Stimulated activated CD4-positive, alpha-beta T cell treated with anti-CD3 and anti-CD28 coated beads, Interleukin-12 subunit alpha, Interleukin-12 subunit beta, amount 100 ng/mL, for 24 hours (primary cell): ENCODE measurements around the gene FANCI.

Source experiments
- DNase-seq, 2 experiments: peaks; one replicate each; pipeline ENCODE4 v3.0.0-alpha.2; 2020; ENCODE audit warnings: low read depth in 2 of 2

FANCI gene

DNA sequence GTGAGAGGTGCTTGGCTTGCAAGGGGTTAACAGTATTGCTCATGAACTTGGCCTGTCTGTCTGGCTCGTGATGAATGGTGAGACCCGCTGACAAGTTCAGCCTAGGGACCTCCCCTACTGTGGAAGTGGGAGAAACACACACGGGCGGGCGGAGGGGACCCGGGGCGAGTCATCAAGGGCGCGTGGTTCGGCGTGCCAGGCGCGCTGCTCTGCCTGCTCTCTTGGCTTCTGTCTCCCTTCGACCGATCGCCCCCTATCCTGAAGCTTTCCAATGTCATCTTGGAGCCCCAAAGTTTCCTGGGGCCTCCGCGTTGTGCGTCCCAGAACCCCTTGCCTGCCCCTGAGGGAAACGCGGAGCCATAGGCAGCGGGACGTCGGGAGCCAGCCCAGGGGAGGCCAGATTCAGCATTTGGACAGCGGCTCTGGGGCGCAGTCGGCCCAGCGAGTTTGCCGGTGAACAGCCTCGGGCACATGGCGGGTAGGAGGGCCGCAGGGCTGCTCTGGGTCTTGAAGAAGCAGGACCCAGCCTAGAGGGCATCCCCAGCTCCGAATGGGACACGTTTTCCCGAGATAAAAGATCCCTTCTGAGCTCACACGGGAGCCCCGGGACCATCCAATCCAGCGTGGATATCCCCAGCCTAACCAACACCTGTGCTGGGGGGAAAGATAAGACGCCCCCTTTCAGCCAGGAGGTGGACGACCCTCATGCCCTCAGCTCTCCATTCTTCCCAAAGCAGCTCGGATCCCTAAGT lies 117.8 kb downstream of the FANCI start:
- DNase-seq = peak; percentile 24 to 45

DNA sequence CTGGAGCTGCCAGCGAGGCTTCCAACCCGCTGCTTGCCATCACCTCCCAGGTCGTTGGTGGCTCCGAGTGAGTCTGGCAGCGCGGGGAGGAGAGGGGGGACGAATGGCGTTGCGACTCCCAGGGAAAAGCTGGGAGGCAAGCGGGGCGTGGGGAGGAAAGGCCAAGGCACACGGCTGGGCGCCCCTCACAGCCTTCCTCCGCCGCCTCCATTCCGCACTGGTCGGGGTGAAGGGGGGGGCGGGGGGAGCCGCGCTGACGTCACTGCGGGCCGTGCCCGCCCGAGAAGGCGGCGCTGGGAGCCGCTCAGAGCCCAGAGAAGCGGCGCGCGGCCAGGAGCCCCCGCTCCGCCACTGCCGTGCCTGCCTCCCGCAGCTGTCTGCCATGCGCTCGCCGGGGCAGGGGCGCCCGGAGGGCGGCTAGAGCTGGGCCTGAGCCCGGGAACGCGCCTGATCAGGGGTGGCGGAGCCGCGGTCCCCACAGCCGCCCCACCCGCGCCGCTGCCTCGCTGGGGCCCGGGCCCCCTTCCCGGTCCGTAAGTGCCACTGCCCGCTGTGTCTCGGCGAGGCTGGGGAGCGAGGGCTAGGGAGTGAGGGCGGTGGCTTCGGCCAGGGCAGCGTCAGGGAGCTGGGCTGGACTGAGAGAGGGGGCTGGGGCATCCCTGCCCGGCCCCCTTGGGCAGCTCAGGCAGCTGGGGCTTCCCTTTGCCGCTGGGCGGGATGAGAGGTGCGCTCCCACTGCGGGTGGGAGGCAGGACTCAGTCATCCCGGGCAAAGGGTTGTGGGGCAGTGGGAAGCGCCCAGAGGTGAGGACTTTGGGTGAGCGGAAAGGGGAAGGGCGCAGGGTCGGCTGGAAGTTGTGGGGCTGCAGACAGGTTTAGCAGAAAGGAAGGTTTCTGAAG lies 118.7 kb downstream of the FANCI start:
- DNase-seq = no peak

DNA sequence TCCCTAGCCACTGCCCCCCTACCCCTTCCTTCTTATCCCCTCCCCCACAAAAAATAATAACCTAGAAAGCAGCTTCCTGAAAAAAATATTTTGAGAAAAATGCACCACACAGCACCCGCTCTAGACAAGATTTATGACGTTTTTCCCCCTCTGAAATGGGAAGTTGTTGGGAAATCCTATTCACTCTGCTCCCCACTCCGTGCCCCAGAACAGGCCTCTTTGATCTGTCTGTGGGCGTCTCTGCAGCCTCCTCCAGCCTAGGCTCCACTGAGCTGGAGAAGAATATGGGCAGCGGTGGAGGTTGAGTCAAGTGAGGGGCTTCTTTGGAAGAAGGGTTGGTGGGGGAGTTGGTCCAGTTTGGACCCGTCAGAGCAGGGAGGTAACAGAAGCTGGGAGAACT lies 119.4 kb downstream of the FANCI start:
- DNase-seq = no peak

DNA sequence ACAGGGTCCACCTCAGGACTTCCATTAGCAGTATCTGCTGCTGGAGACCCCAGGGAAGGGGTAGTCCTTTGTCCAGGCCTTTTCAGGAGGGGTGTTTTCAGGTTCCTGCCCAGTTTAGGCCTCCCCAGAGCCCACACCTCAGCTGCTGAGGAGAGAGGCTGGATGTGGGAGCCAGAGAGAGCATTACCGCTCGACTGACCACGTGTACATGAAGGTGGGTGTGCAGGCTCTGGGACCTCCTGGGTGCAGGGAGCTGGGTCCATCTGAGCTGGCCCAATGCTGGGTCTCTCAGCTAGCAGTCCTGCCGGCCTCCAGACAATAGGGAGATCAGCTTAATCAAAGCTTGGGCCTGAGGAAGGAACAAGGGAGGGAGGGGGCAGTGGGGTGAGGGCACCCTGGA lies 120.0 kb downstream of the FANCI start:
- no peak for DNase-seq

DNA sequence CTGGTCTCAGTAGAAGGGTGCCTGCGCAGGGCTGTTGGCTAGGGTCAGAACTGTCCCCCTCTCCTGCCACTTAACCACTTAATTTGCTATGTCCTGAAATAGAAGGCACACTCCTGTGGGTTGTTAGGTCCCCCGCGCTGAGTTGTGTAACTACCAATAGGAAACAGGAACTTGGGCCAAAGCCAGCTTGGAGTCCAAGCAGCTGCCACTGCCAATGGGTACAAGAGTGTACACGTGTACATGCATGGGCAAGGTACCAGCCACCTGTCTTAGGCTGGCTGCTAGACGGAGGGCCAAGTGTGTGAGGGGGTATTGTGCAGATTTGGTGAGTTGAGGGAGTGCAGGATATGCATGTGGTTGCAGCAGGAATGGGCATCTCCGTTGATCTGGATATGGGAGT lies 120.6 kb downstream of the FANCI start:
- DNase-seq = no peak

DNA sequence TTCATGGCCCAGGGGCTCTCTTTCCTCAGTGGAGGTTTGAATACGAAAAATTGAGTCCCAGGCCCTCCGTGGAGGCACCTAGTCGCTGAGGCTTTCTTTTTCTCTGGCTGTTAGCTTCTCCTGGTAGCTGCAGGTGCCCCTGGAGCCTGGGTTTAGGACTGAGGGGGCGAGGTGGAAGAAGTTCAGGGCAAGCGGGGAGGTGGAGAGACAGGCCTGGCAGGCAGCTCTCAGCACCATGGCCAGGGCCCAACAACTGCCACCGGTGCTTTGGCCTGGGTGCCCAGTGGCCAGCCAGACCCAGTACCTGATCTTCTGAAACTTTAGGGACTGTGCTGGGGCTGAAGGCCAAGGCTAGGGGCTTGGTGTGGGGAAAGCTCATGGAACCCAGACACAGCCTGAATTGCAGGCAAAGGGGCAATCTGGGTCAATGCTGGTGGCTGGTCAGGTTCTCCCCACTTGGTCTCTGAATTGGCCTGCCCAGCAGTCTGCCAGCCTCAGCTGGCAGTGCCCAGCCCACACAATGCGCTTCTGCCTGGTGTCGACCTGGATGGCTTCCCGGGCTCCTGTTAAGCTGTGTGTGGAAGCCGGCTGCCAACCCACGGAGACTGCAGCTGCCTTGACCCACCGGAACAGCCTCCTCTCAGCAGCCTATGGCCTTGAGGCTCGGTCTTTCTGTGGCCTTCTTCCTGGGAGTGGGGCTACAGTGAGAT lies 121.1 kb downstream of the FANCI start:
- DNase-seq = no peak

DNA sequence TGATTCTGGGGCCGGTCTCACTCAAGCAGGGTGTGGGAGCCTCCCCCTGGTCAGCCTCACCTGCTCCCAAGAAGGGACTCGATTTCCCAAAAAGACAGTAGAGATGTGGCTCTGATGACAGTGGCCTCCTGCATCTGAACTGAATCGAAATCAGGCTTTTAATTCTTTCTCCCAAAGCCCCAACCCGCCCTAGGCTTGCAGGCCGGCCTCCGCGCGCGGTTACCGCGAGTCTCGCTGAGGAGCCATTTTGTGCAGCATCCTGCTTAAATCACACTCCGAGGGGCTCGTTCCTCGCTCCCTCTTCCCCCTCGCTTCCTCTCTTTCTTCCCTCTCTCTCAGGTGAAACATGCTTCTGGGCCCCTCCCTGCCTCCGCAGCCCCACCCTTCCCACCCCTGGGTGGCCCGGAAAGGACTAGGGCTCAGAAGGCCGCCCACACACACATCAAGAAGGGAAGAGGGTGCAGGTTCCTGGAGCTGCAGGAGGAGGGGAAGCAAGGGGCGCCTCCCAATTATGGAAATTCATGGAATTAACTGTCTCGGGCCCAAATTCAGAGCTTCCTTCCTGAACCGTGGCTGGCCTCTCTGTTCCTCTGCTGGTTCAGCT lies 121.8 kb downstream of the FANCI start:
- no peak for DNase-seq
